EL (cell line): ENCODE measurements around the gene AQP12B.

Source experiments
- DNase-seq: peaks from one replicate; pipeline ENCODE4 v3.0.0-alpha.2; 2016

AQP12B gene

DNA sequence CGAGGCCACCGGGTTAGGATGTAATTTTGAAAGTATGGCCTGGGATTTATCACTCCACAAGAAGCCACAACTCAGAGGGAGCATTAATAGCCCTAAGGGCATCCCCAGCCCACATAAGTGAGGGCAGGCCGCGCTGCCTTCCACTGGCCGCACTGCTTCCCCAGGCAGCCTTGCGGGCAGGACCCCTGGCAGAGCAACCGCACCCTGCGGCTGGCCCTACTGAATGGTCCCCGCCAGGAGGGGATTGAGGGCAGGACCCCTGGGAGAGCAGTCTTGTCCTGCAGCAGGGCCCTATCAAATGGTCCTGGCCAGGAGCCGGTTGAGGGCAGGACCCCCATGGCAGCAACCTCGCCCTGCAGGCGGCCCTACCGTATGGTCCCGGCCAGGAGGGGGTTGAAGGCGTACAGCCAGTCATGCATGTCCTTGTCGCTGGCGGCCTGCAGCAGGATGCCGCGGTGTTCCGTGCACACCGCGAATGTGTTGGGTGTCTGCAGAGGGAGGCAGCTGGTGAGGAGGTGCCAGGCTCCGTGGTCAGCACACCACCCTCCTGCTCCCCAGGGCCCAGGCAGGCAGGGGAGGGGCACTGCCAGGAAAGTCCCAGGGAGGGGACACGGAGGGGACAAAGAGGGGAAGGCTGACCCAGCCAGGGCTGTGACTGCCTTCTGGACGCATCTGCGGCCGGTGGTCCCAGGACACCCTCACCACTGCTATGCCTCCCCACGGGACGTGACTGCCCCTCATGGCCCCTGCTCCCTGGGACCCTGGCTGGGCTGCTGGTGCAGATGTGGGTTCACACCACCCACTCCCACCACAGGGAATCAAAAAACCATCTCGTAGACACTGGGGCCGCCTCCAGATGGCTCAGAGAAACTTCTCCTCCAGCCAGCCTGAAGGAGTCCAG lies 35.2 kb upstream of the AQP12B start:
- no peak for DNase-seq

DNA sequence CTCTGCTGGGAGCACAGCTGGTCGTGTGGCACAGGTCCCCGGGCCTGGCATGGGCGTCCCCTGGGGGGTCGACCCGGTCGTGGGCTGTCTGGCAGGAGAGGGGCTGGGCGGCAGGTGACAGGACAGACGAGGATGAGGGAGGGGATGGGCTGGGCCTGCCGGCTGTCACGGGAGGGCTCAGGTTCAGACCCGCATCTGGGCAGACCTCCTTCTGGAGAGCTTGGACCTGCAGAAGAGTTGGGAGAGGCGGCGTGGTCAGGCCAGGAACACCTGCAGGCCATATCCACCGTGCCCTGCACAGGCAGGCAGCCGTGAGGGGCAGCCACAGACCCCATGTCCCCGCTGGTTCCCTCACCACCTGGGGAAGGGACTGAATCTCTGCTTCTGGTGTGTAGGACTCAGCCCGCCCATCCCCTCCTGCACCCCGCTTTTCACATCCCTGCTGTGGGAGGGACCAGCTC lies 34.5 kb upstream of the AQP12B start:
- DNase-seq: no peak

GRCh38 chr2:240716130-240716798 lies 33.6 kb upstream of the AQP12B start:
- DNase-seq: no peak

DNA sequence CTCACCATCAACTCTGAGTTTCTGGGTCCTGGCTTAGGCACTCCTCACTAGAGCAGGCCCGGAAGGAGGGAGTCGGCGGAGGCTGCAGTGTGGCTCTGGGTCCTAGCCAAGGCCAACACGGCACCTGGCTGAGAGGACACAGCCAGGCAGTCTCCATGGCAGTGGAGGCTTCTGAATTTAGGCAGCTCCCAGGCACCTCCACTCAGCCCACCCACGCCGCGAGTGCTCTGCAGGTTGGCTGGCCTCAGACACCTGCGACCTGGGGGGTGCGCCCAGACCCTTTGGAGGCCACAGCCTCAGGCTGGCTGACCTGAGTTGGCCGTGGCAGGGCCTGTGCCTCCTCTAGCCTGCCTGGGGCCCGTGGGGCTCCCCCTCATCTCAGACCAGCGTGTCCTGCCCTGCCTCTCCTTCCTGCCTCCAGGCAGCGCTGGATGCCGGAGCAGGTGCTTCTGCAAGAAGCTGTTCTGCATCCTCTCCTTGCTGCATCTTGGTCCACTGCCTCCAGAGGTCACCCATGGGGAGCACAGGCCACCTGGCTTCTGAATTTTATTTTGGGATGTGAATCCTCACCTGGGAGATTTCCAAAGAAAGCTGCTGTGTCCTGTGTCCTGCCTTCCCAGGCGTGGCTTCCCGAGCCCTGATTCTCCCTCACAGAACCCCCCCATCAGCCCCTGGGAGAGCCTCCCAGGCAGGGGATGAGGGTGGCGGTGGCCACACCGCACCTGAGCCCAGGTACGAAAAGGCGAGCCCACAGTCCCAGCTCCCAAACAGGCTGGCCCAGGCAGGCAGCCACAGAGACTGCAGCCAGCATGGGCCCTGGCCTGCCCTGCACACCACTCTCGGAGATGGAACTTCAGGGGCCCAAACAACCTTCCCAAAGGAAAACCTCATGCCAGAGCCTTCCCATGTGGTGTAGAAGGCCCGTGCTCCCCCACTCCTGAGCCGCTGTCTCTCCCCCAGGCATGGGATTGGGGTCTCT lies 32.4 kb upstream of the AQP12B start:
- DNase-seq: no peak

DNA sequence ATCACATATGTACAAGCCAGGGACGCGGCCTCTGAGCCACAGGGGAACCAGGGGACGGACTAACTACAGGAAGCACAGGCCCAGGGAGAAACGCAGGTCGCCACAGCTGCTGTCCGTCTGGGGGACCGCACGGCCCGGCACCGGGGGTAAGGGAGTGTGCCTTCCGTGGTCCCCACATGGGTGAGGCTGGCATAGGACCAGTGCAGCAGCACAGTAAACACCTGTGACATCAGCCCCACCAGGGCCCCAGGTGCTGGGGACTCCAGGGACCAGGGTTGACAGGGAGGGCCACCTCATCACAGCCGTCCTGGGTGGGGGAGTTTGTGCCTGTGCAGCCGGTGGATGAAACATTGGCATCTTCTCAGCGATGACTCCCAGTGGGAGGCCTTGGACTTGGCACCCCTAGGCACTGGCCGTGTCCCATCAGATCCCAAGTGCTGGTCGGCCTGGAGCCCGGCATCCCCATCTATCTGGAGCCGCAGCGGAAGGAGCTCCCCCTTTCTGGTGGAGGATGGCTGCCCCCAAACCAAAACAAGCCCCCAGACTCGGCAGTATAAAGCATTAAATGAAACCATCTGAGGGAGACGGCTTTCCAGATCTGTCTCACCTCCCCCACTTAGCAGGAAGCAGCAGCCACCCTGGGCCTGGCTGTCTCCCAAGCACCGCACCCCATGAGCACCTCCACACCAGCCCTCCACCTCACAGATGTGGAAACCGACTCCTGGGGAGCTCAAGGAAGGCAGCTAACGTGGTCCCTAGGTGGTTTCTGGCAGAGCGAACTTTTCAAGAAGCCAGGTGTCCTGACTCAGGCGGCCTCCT lies 31.5 kb upstream of the AQP12B start:
- DNase-seq: no peak

- no peak for DNase-seq
Measured at GRCh38 chr2:240713071-240713927, 30.6 kb upstream of the AQP12B start.

GRCh38 chr2:240712121-240712520 lies 29.4 kb upstream of the AQP12B start:
- no peak for DNase-seq

DNA sequence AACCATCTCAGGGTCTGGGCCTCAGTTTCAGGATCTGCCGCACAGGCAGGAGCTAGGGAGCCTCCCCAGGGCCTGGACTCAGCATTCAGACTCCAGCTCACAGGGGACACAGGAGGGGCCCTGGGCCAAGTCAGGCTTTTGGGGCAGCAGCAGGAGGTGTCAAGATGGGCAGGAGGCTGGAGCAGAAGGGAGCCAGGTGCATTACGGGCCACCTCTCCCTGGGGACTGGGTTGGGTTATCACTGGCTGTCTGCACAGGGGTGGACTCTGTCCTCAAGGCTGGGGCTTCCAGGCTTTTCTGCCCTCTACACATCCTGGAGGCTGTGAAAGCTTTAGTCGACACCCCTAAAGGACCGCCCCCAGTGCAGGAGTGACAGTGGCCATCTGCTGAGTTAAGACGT lies 29.0 kb upstream of the AQP12B start:
- no peak for DNase-seq

DNA sequence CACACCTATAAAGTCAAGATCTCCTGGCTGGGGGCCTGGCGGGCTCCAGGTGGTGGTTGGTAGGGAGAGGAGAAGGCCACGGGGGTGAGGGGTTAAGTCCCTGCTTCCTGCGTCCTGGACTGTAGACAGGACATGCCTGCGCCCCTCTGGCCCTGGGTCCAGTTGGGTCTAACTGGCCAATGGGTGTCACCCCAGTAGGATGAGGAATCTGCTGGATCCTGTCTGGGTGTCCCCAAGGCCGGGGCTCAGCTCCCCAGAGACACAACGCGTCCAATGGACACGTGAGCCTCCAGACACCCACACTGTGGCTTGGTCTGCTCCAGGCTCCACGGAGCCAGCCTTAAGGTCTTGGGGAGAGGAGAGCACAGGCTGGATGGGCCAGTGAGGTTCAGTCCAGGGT lies 28.6 kb upstream of the AQP12B start:
- no peak for DNase-seq

DNA sequence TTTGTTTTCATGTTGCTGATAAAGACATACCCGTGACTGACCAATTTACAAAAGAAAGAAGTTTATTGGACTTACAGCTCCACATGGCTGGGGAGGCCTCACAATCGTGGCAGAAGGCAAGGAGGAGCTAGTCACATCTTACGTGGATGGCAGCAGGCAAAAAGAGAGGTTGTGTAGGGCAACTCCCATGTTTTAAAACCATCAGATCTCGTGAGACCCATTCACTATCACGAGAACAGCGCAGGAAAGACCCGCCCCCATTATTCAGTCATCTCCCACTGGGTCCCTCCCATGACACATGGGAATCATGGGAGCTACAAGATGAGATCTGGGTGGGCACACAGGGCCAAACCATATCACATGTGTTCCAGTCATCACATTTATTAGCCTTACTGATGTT lies 25.8 kb upstream of the AQP12B start:
- no peak for DNase-seq

- DNase-seq: no peak
Measured at GRCh38 chr2:240707821-240708220, 25.1 kb upstream of the AQP12B start.

- DNase-seq: no peak
Measured at GRCh38 chr2:240707043-240707756, 24.5 kb upstream of the AQP12B start.

DNA sequence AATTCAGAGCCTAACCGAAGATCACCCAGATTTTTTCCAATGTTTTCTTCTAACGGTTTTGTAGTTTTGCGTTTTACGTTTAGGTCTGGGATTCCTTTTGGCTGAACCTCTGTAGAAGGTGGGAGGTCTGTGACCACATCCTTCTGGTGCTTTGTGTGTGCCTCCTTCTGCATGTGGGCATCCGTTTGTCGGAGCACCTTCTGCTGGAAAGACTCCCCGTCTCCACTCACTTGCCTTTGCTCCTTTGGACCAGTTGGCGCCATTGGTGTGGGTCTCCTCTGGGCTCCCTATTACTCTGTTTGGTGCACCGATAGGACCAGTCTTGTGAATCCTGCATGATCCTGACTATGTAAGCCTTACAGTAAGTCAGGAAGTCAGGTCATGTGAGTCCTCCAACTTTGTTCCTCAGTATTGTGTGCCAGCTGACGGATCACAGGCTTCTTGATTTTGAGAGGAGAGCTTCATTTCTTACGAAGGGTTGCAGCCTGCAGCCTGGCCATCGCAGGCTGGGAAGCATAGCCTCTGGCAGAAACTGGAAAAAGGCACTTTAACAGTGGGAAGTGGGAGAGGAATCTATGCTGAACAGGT lies 22.6 kb upstream of the AQP12B start:
- no peak for DNase-seq

GRCh38 chr2:240704651-240705050 lies 22.0 kb upstream of the AQP12B start:
- DNase-seq: no peak

DNA sequence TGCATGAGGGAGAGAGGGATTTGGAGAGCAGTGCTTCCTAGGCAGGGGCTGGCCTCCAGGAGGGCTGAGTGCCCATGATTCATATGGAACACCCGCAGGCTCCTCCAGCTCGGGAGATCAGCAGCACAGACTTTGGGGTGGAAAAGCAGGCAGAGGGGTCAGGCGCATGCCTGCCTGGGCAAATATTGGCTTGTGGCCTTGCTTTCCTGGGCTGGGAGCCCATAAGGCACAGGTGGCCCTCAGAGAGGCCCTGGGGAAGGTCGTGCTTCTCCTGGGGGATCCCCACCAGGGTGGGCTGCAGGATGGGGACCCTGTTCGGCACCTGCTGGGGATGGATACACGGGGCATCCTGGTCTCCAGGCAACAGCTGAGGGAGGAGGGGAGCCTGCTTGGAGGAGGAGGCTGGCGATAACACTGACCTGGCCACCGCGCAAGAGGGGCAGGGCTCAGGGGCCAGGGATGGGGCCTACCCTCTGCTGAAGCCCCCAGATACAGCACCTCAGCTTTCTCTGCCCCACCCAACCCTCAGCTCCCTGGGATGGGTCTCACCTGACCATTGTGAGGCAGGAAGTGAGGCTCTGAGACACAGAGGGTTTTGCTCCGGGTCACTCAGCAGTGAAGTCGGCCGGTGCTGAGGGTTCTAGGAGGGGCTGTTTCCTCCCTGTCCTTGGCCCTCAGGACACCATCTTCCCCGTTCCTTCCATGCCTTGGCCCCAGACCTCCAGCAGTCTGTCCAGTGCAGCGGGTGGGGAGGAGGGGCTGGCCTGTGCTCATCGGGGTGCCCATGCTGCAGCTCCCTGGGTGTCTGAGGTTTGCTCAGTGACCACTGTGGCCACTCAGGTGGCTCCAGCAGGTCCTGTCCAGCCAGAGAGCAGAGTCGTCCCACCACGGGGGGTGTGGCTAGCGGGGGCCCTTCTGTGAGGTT lies 21.0 kb upstream of the AQP12B start:
- DNase-seq: no peak

- DNase-seq: no peak
Measured at GRCh38 chr2:240702640-240703011, 19.9 kb upstream of the AQP12B start.

- no peak for DNase-seq
Measured at GRCh38 chr2:240701736-240702639, 19.3 kb upstream of the AQP12B start.
